ENCODE results near the gene ATP2B3. TPM values are rescaled to one million over a fixed set of nuclear protein-coding genes. Genes with fewer than 3 reads are reported as not detected.

Gene ATP2B3
- polyA plus RNA-seq, 1 donor (not counting 4 experiments of a cell fraction or from before 2014, with no cell fraction given), result not detected

- no peak overlapping the region for H3K27ac ChIP-seq (ENCODE audit: control insufficient read depth, insufficient read depth, low read length)
- TF ChIP-seq EZH2 (IDR thresholded peaks at IDR 0.05; ENCODE audit: low read length), result no peak
- no peak for TF ChIP-seq CTCF (optimal IDR thresholded peaks at IDR 0.05 in 1 of 3, IDR thresholded peaks at IDR 0.05 in 1 of 3, conservative IDR thresholded peaks at IDR 0.05 in 1 of 3; ENCODE audit: extremely low read depth in 1 of 3, insufficient read depth in 2 of 3, low read length in 3 of 3)
- no peak overlapping the region for H2AFZ ChIP-seq (ENCODE audit: control insufficient read depth, low read length)
- H4K20me1 ChIP-seq (ENCODE audit: control insufficient read depth, extremely low read depth, insufficient read depth, low read length), result no peaks in the 10 kb centered on the region
- no peaks in the 10 kb centered on the region for H3K9me1 ChIP-seq (ENCODE audit: control insufficient read depth, extremely low read depth, insufficient read depth, low read length)
- peaks cover 2% of the 10 kb centered on the region for H3K9me3 ChIP-seq (ENCODE audit: control insufficient read depth, low read depth, low read length)
- H3K4me3 ChIP-seq (ENCODE audit: control insufficient read depth in 2 of 3, extremely low read depth in 1 of 3, insufficient read depth in 2 of 3, low read depth in 1 of 3, low read length in 3 of 3), result no peak overlapping the region
- no peak overlapping the region for H3K9ac ChIP-seq (ENCODE audit: control insufficient read depth, extremely low read depth, insufficient read depth, low read length)
- H3K4me1 ChIP-seq (ENCODE audit: control insufficient read depth, extremely low read depth, insufficient read depth, low read length), result no peaks in the 10 kb centered on the region
- no peak for DNase-seq (ENCODE audit: low read depth, low spot score)
- FAIRE-seq, result no peak
- H3K36me3 ChIP-seq (ENCODE audit: control insufficient read depth in 2 of 2, extremely low read depth in 1 of 2, insufficient read depth in 2 of 2, low read length in 2 of 2), result no peaks in the 10 kb centered on the region
- H3K79me2 ChIP-seq (ENCODE audit: control insufficient read depth, insufficient read depth, low read length), result no peaks in the 10 kb centered on the region
- no peak overlapping the region for H3K4me2 ChIP-seq (ENCODE audit: control insufficient read depth, extremely low read depth, insufficient read depth, low read depth, low read length)
- dilution Hi-C loops (cut with MboI; ENCODE audit: extremely low pct_ligation_motif_present, low sequenced_read_pairs), result no loop called here
- H3K27me3 ChIP-seq (ENCODE audit: control insufficient read depth, extremely low read depth, insufficient read depth, low read length), result no peaks in the 10 kb centered on the region
Measured at GRCh38 chrX:153628665-153629064, 111.2 kb downstream of the ATP2B3 start.

GRCh38 chrX:153631346-153631745, 113.9 kb downstream of the ATP2B3 start:
- Histone ChIP-seq H3K27ac (ENCODE audit: control insufficient read depth, insufficient read depth, low read length) (no peak overlapping the region), H3K4me2 (ENCODE audit: control insufficient read depth, extremely low read depth, insufficient read depth, low read depth, low read length) (no peak overlapping the region), H3K9me3 (ENCODE audit: control insufficient read depth, low read depth, low read length) (peaks cover 3% of the 10 kb centered on the region), H3K4me1 (ENCODE audit: control insufficient read depth, extremely low read depth, insufficient read depth, low read length) (no peaks in the 10 kb centered on the region), H3K27me3 (ENCODE audit: control insufficient read depth, extremely low read depth, insufficient read depth, low read length) (no peaks in the 10 kb centered on the region), H3K79me2 (ENCODE audit: control insufficient read depth, insufficient read depth, low read length) (no peaks in the 10 kb centered on the region), H3K4me3 (ENCODE audit: control insufficient read depth in 2 of 3, extremely low read depth in 1 of 3, insufficient read depth in 2 of 3, low read depth in 1 of 3, low read length in 3 of 3) (no peak overlapping the region), H3K36me3 (ENCODE audit: control insufficient read depth in 2 of 2, extremely low read depth in 1 of 2, insufficient read depth in 2 of 2, low read length in 2 of 2) (no peaks in the 10 kb centered on the region), H4K20me1 (ENCODE audit: control insufficient read depth, extremely low read depth, insufficient read depth, low read length) (no peaks in the 10 kb centered on the region), H3K9me1 (ENCODE audit: control insufficient read depth, extremely low read depth, insufficient read depth, low read length) (no peaks in the 10 kb centered on the region), H3K9ac (ENCODE audit: control insufficient read depth, extremely low read depth, insufficient read depth, low read length) (no peak overlapping the region), H2AFZ (ENCODE audit: control insufficient read depth, low read length) (no peak overlapping the region)
- dilution Hi-C loops (cut with MboI; ENCODE audit: extremely low pct_ligation_motif_present, low sequenced_read_pairs), result no loop called here
- TF ChIP-seq CTCF (optimal IDR thresholded peaks at IDR 0.05 in 1 of 3, IDR thresholded peaks at IDR 0.05 in 1 of 3, conservative IDR thresholded peaks at IDR 0.05 in 1 of 3; ENCODE audit: extremely low read depth in 1 of 3, insufficient read depth in 2 of 3, low read length in 3 of 3), result no peak
- no peak for TF ChIP-seq EZH2 (IDR thresholded peaks at IDR 0.05; ENCODE audit: low read length)
- FAIRE-seq (no peak), DNase-seq (ENCODE audit: low read depth, low spot score) (no peak)

Measured in keratinocyte (primary cell).